ENCODE data around the gene CD5L.

The CD5L gene

DNA sequence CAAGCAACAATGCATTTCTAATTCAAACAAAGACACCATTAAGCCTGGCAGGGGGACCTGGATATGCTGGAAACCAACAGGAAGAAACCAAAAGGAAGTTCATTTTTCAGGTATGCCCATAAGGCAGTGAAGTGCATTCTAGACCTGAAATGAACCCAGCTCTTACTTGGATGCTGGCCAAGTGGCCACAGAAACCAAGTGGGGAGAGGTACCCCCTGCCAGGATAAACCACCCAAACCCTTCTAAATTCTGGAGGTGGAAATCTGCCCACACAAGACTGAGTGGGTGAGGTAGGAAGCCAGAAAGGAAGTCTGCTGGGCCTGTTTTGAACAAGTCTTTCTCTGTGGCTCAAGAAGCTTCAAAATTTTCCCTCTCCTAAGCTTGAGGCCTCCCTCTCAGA, 2.6 kb downstream of the CD5L start:
- H3K9ac ChIP-seq (ENCODE audit: low read depth, low read length, poor library complexity, severe bottlenecking), result peak overlapping the region; percentile 39
- TF ChIP-seq EZH2phosphoT487 (IDR thresholded peaks at IDR 0.05; ENCODE audit: borderline replicate concordance), result no peak
- TF ChIP-seq CTCF (conservative IDR thresholded peaks at IDR 0.05; ENCODE audit: low read length), result no peak
- H3K9me2 ChIP-seq (replicated peaks; ENCODE audit: low read depth, low read length), result no peaks in the 10 kb centered on the region
- no peaks in the 10 kb centered on the region for H4K20me1 ChIP-seq (ENCODE audit: insufficient read depth, low read length, poor library complexity, severe bottlenecking)
- H3K4me1 ChIP-seq (ENCODE audit: insufficient read depth, low read length, poor library complexity, severe bottlenecking), result peaks cover 12% of the 10 kb centered on the region
- no peaks in the 10 kb centered on the region for H3K27me3 ChIP-seq (ENCODE audit: insufficient read depth, low read length, poor library complexity, severe bottlenecking)
- H2AFZ ChIP-seq (ENCODE audit: low read length), result peak overlapping the region; percentile 77
- no peaks in the 10 kb centered on the region for H3K36me3 ChIP-seq (ENCODE audit: insufficient read depth, low read length)
- H3K79me2 ChIP-seq (ENCODE audit: insufficient read depth, low read length), result no peaks in the 10 kb centered on the region
- peak overlapping the region; percentile 21 for H3K4me2 ChIP-seq (ENCODE audit: low read depth, low read length, poor library complexity, severe bottlenecking)
- no peak overlapping the region for H3K4me3 ChIP-seq (ENCODE audit: low read length, poor library complexity, severe bottlenecking)
- no peaks in the 10 kb centered on the region for H3F3A ChIP-seq (ENCODE audit: low read depth)
- no peaks in the 10 kb centered on the region for H3K9me3 ChIP-seq (ENCODE audit: insufficient read depth, low read depth, low read length)

GRCh38 chr1:157834430-157834829, 7.2 kb downstream of the CD5L start:
- H3K4me1 ChIP-seq (ENCODE audit: insufficient read depth, low read length, poor library complexity, severe bottlenecking), result peaks cover 10% of the 10 kb centered on the region
- no peaks in the 10 kb centered on the region for H3K27me3 ChIP-seq (ENCODE audit: insufficient read depth, low read length, poor library complexity, severe bottlenecking)
- H3K36me3 ChIP-seq (ENCODE audit: insufficient read depth, low read length), result no peaks in the 10 kb centered on the region
- no peaks in the 10 kb centered on the region for H3K9me3 ChIP-seq (ENCODE audit: insufficient read depth, low read depth, low read length)
- no peaks in the 10 kb centered on the region for H3K79me2 ChIP-seq (ENCODE audit: insufficient read depth, low read length)
- no peak overlapping the region for H3K4me3 ChIP-seq (ENCODE audit: low read length, poor library complexity, severe bottlenecking)
- H3K4me2 ChIP-seq (ENCODE audit: low read depth, low read length, poor library complexity, severe bottlenecking), result no peak overlapping the region
- no peaks in the 10 kb centered on the region for H3K9me2 ChIP-seq (replicated peaks; ENCODE audit: low read depth, low read length)
- TF ChIP-seq CTCF (conservative IDR thresholded peaks at IDR 0.05; ENCODE audit: low read length) (no peak), EZH2phosphoT487 (IDR thresholded peaks at IDR 0.05; ENCODE audit: borderline replicate concordance) (no peak)
- no peaks in the 10 kb centered on the region for H3F3A ChIP-seq (ENCODE audit: low read depth)
- H4K20me1 ChIP-seq (ENCODE audit: insufficient read depth, low read length, poor library complexity, severe bottlenecking), result no peaks in the 10 kb centered on the region
- no peak overlapping the region for H3K9ac ChIP-seq (ENCODE audit: low read depth, low read length, poor library complexity, severe bottlenecking)
- H2AFZ ChIP-seq (ENCODE audit: low read length), result no peak overlapping the region

GRCh38 chr1:157833145-157833544, 8.5 kb downstream of the CD5L start:
- Histone ChIP-seq H3K27me3 (ENCODE audit: insufficient read depth, low read length, poor library complexity, severe bottlenecking) (no peaks in the 10 kb centered on the region), H3K4me1 (ENCODE audit: insufficient read depth, low read length, poor library complexity, severe bottlenecking) (no peaks in the 10 kb centered on the region), H3K4me2 (ENCODE audit: low read depth, low read length, poor library complexity, severe bottlenecking) (no peak overlapping the region), H3K9ac (ENCODE audit: low read depth, low read length, poor library complexity, severe bottlenecking) (no peak overlapping the region), H3K79me2 (ENCODE audit: insufficient read depth, low read length) (no peaks in the 10 kb centered on the region), H2AFZ (ENCODE audit: low read length) (no peak overlapping the region), H3K9me2 (replicated peaks; ENCODE audit: low read depth, low read length) (no peaks in the 10 kb centered on the region), H3K36me3 (ENCODE audit: insufficient read depth, low read length) (no peaks in the 10 kb centered on the region), H3F3A (ENCODE audit: low read depth) (no peaks in the 10 kb centered on the region), H3K9me3 (ENCODE audit: insufficient read depth, low read depth, low read length) (no peaks in the 10 kb centered on the region), H4K20me1 (ENCODE audit: insufficient read depth, low read length, poor library complexity, severe bottlenecking) (no peaks in the 10 kb centered on the region), H3K4me3 (ENCODE audit: low read length, poor library complexity, severe bottlenecking) (no peak overlapping the region)
- no peak for TF ChIP-seq EZH2phosphoT487 (IDR thresholded peaks at IDR 0.05; ENCODE audit: borderline replicate concordance)
- TF ChIP-seq CTCF (conservative IDR thresholded peaks at IDR 0.05; ENCODE audit: low read length), result no peak

Measured in Loucy (cell line).